ENCODE measurements around the gene TMEM178B. TPM values are rescaled to one million over a fixed set of nuclear protein-coding genes. Genes with fewer than 3 reads are reported as not detected.
"Not testable (repeated sequence)": the region's sequence is repeated elsewhere in the genome, so short reads cannot be mapped to it uniquely, and the experiment has no call there.

Gene TMEM178B
- total and polyA plus RNA-seq, 2 donors (not counting 1 experiment from before 2014, with no cell fraction given) = 0.28 to 0.96 TPM

- H4K20me1 ChIP-seq (ENCODE audit: control insufficient read depth, insufficient read depth, low read length, poor library complexity, severe bottlenecking); H2AFZ ChIP-seq (ENCODE audit: insufficient read depth, low read depth, low read length, poor library complexity, severe bottlenecking); H3K36me3 ChIP-seq (replicated peaks in 1 of 2; ENCODE audit: control extremely low read depth in 1 of 2, control insufficient read depth in 1 of 2, extremely low read depth in 1 of 2, insufficient read depth in 2 of 2, low read length in 1 of 2); CTCF ChIA-PET; H3K4me2 ChIP-seq (replicated peaks; ENCODE audit: low read depth, low read length, poor library complexity, severe bottlenecking); H3K27me3 Mint-ChIP-seq; H3K9me3 ChIP-seq (ENCODE audit: control extremely low read depth in 1 of 3, control insufficient read depth in 2 of 3, insufficient read depth in 1 of 3, low read length in 2 of 3); H3K27ac Mint-ChIP-seq; ATAC-seq (ENCODE audit: low read depth); intact Hi-C loops (cut with micrococcal nuclease); H3K9me3 Mint-ChIP-seq (ENCODE audit: insufficient read depth); H3K79me2 ChIP-seq (ENCODE audit: control insufficient read depth, insufficient read depth, low read length); H3K9ac ChIP-seq (ENCODE audit: low read length); H3K27ac ChIP-seq (ENCODE audit: low read length in 2 of 2); DNase-seq; H3K4me3 ChIP-seq (ENCODE audit: control extremely low read depth in 1 of 5, extremely low read depth in 1 of 5, insufficient read depth in 1 of 5, low read depth in 2 of 5, low read length in 4 of 5); H3K27me3 ChIP-seq (replicated peaks in 1 of 4; ENCODE audit: control extremely low read depth in 1 of 4, control insufficient read depth in 3 of 4, insufficient read depth in 4 of 4, low read length in 3 of 4); H3K4me3 Mint-ChIP-seq; H3K4me1 ChIP-seq (ENCODE audit: control insufficient read depth in 2 of 2, insufficient read depth in 2 of 2, low read length in 2 of 2); POLR2A ChIA-PET: not testable (repeated sequence)
- H3K4me1 Mint-ChIP-seq = peaks cover 13% of the 10 kb centered on the region
- no CpG with 5 or more reads among the region's 1 CpG for WGBS (ENCODE audit: insufficient coverage)
Measured at GRCh38 chr7:141175728-141176127, 101.9 kb downstream of the TMEM178B start.

DNA sequence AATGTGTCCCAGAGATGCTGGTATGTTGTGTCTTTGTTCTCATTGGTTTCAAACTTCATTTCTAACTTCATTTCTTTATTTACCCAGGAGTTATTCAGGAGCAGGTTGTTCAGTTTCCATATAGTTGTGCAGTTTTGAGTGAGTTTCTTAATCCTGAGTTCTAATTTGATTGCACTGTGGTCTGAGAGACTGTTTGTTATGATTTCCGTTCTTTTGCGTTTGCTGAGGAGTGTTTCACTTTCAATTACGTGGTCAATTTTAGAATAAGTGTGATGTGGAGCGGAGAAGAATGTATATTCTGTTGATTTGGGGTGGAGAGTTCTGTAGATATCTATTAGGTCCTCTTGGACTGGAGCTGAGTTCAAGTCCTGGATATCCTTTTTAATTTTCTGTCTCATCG, 103.3 kb downstream of the TMEM178B start:
- H2AFZ ChIP-seq (ENCODE audit: insufficient read depth, low read depth, low read length, poor library complexity, severe bottlenecking); H3K9me3 Mint-ChIP-seq (ENCODE audit: insufficient read depth); intact Hi-C loops (cut with micrococcal nuclease); H3K27ac ChIP-seq (ENCODE audit: low read length in 2 of 2); H3K36me3 ChIP-seq (replicated peaks in 1 of 2; ENCODE audit: control extremely low read depth in 1 of 2, control insufficient read depth in 1 of 2, extremely low read depth in 1 of 2, insufficient read depth in 2 of 2, low read length in 1 of 2); H3K79me2 ChIP-seq (ENCODE audit: control insufficient read depth, insufficient read depth, low read length); H3K4me2 ChIP-seq (replicated peaks; ENCODE audit: low read depth, low read length, poor library complexity, severe bottlenecking); H3K27me3 ChIP-seq (replicated peaks in 1 of 4; ENCODE audit: control extremely low read depth in 1 of 4, control insufficient read depth in 3 of 4, insufficient read depth in 4 of 4, low read length in 3 of 4); H3K27me3 Mint-ChIP-seq; H3K9me3 ChIP-seq (ENCODE audit: control extremely low read depth in 1 of 3, control insufficient read depth in 2 of 3, insufficient read depth in 1 of 3, low read length in 2 of 3); H3K4me1 ChIP-seq (ENCODE audit: control insufficient read depth in 2 of 2, insufficient read depth in 2 of 2, low read length in 2 of 2); H4K20me1 ChIP-seq (ENCODE audit: control insufficient read depth, insufficient read depth, low read length, poor library complexity, severe bottlenecking); CTCF ChIA-PET; DNase-seq; H3K9ac ChIP-seq (ENCODE audit: low read length); ATAC-seq (ENCODE audit: low read depth); POLR2A ChIA-PET; H3K4me3 ChIP-seq (ENCODE audit: control extremely low read depth in 1 of 5, extremely low read depth in 1 of 5, insufficient read depth in 1 of 5, low read depth in 2 of 5, low read length in 4 of 5): not testable (repeated sequence)
- Mint-ChIP-seq H3K27ac (peak overlapping the region; percentile 4), H3K4me1 (peaks cover 13% of the 10 kb centered on the region), H3K4me3 (peak overlapping the region; percentile 24)
- WGBS (ENCODE audit: insufficient coverage) = 62% methylated on average over 4 of the region's 5 CpGs

Measured in B cell (primary cell).